GM12872 (cell line): Measurements from ENCODE around the gene ANKRD44.

ENCODE experiments used
- TF ChIP-seq, protein P1 (sequence below): IDR thresholded peaks from 3 replicates; pipeline ENCODE4 v1.5.1; 2011; ENCODE audit warnings: low read depth, mild to moderate bottlenecking, low read length, moderate library complexity; ENCODE audit not compliant: insufficient read depth

Gene ANKRD44

DNA sequence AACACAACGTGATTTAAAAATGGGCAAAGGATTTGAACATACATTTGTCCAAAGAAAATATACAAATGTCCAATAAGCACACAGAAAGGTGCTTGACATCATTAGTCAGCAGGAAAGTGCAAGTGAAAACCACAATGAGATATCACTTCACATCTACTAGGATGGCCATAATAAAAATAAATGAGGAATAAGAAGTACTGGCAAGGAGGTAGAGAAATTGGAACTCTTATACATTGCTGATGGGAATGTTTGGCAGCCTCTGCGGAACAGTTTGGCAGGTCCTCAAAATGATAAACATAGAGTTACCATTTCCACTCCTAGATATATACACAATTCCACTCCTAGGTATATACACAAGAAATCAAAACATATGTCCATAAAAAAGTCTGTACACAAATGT lies 333.1 kb downstream of the ANKRD44 start:
- TF ChIP-seq, protein P1, sequence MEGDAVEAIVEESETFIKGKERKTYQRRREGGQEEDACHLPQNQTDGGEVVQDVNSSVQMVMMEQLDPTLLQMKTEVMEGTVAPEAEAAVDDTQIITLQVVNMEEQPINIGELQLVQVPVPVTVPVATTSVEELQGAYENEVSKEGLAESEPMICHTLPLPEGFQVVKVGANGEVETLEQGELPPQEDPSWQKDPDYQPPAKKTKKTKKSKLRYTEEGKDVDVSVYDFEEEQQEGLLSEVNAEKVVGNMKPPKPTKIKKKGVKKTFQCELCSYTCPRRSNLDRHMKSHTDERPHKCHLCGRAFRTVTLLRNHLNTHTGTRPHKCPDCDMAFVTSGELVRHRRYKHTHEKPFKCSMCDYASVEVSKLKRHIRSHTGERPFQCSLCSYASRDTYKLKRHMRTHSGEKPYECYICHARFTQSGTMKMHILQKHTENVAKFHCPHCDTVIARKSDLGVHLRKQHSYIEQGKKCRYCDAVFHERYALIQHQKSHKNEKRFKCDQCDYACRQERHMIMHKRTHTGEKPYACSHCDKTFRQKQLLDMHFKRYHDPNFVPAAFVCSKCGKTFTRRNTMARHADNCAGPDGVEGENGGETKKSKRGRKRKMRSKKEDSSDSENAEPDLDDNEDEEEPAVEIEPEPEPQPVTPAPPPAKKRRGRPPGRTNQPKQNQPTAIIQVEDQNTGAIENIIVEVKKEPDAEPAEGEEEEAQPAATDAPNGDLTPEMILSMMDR, result no peak

DNA sequence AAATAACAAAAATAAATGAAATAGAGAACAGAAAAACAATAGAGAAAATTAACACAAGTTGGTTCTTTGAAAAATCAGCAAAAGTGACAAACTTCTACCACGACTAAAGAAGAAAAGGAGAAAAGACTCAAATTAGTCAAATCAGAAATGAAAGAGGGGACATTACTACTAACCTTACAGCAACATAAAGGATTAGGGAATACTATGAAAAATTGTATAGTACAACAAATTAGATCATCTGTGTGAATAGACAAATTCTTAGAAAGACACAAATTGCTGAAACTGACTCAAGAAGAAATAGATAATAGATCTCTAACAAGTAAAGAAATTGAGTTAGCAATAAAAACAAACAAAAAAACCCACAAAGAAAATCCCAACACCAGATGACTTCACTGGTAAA lies 335.6 kb downstream of the ANKRD44 start:
- TF ChIP-seq, protein P1, result no peak

DNA sequence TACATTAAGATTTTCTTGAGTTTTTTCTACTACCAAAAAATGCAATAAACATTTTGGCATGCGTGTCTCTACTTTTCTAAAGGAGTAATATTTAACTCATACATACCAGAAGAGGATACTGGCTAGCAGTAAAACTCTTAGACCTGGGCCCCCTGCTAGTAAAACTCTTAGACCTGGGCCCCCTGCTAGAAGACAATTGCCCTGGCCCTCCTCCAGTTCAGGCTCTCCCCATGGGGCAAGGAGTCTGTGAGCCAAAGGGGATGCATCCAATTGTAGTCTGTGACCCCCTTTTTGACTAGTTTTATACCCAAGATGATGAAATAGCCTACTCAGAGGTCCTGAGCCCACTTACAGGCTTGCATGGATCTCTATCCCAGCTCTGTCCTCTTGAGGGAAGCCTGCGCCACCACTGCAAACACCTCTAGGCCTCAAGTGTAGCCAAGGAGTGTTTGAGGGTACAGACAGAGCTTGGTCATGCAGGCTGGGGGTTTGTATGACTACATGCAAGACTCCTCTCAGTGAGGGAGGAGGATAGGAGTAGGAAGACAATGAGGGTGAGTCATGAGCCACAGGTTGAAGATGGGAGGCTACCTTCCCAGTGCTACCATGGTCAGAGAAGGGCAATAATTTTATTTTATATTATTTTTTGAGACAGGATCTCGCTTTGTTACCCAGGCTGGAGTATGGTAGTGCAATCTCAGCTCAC lies 338.9 kb downstream of the ANKRD44 start:
- TF ChIP-seq, protein P1, result no peak

DNA sequence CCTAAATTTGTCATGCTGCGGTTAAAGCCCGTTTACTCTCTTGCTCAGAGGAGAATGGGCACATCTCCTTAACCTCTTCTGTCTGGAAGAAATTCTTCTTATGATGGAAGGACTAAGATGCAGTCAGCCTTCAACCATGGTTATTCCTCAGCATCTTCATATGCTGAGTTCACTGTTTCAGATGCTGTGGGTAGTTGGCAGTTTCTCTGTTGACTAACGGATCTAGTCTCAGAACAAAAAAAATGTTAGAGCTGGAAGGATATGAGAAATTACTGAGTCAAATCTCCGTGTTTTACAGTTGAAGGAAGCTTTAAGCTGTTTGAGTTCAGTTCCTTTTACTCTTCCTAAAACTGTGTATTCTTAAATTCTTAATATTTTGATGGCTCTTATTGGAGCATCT lies 340.5 kb downstream of the ANKRD44 start:
- TF ChIP-seq, protein P1, result no peak

DNA sequence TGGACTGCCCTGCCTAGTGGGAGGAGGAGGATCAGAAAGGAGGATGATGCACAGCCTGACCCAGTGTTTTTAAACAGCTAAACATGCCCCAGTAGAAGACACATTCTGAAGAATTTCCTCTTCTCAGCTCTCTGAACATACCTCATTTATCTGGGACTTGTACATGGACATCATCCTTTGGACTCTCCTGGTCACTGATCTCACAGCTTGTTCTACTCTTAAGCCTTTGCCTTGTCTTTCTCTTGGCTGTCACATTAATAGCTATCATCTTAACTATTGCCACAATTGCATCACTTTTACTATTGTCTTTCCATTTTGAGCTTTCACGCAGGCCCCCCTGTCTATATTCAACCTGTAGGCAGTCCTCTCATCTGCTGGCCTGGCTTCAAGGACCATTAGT lies 342.1 kb downstream of the ANKRD44 start:
- TF ChIP-seq, protein P1, result no peak

DNA sequence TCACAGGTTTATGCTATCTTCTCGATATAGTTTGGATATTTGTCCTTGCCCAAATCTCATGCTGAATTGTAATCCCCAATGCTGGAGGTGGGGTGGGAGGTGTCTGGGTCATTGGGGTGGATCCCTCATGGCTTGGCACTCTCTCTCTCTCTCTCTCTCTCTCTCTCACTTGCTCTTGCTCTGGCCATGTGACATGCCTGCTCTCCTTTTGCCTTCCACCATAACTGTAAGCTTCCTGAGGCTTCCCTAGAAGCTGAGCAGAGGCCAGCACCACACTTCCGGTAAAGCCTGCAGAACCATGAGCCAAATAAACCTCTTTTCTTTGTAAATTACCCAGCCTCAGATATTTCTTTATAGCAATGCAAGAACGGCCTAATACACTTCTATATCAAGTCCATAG lies 342.8 kb downstream of the ANKRD44 start:
- TF ChIP-seq, protein P1, result no peak

DNA sequence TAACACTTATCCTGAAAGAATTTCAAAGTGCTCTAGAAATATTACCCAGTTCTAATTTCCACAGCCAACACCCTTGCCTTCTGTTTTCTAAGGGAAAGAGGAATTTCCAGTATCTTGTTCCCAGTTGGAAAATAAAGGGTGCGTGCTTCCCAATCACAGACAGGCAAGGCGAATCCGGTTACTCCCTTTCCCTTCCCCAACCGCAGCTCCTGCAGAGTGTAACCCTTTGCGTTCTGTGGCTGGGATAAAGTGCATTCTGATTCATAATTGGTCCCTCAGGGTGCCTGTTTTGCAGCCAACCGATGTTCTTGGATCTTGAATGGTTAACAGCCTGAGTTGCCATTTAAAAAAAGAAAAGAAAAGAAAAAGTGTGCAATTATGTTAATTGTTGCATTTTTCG lies 343.5 kb downstream of the ANKRD44 start:
- TF ChIP-seq, protein P1, result no peak
